GM18526 (cell line): ENCODE data around the gene ESRRA.

Source experiments
- POLR2A ChIP-seq: IDR thresholded peaks from 3 replicates; pipeline ENCODE4 v1.6.1; 2011; ENCODE audit not compliant: insufficient read length; ENCODE audit errors: extremely low read depth

ESRRA gene

GRCh38 chr11:64342869-64343745 is 37.8 kb downstream of the ESRRA start:
- TF ChIP-seq POLR2A = no peak

GRCh38 chr11:64343767-64344559 is 38.6 kb downstream of the ESRRA start:
- TF ChIP-seq POLR2A = no peak

- TF ChIP-seq POLR2A = no peak
Observed at GRCh38 chr11:64344787-64345186, 39.5 kb downstream of the ESRRA start.

GRCh38 chr11:64347193-64347867 is 42.0 kb downstream of the ESRRA start:
- no peak for TF ChIP-seq POLR2A

GRCh38 chr11:64348383-64349024 is 43.2 kb downstream of the ESRRA start:
- no peak for TF ChIP-seq POLR2A

- TF ChIP-seq POLR2A = no peak
Observed at GRCh38 chr11:64349025-64349387, 43.7 kb downstream of the ESRRA start.

GRCh38 chr11:64349404-64349803 is 44.1 kb downstream of the ESRRA start:
- TF ChIP-seq POLR2A = no peak

- TF ChIP-seq POLR2A = no peak
Observed at GRCh38 chr11:64351136-64351631, 45.9 kb downstream of the ESRRA start.

GRCh38 chr11:64352099-64352994 is 47.0 kb downstream of the ESRRA start:
- TF ChIP-seq POLR2A = no peak

- TF ChIP-seq POLR2A = no peak
Observed at GRCh38 chr11:64352995-64353714, 47.8 kb downstream of the ESRRA start.

- TF ChIP-seq POLR2A = no peak
Observed at GRCh38 chr11:64353715-64354506, 48.6 kb downstream of the ESRRA start.

GRCh38 chr11:64355078-64355940 is 50.0 kb downstream of the ESRRA start:
- no peak for TF ChIP-seq POLR2A
